Transverse colon (tissue), 4 donors: ENCODE data around the gene AUH. TPM values are rescaled to one million over a fixed set of nuclear protein-coding genes. Genes with fewer than 3 reads are reported as not detected.
"Not testable (repeated sequence)": the region's sequence is repeated elsewhere in the genome, so short reads cannot be mapped to it uniquely, and the experiment has no call there.

Source experiments
- DNase-seq: peaks from one replicate; pipeline ENCODE4 v3.0.0-alpha.2; 2019
- H3K27ac ChIP-seq, 4 donors: fragments of 200-600 bp; sonication (generic); 2 replicates each; pipeline ENCODE4 v1.5.1; 2016 to 2018; ENCODE audit warnings: inconsistent platforms in 4 of 4
- H3K27me3 ChIP-seq: fragments of 200-600 bp; sonication (generic); 2 replicates; pipeline ENCODE4 v1.5.1; 2017; ENCODE audit warnings: inconsistent platforms
- H3K36me3 ChIP-seq, 4 donors: fragments of 200-600 bp; sonication (generic); 2 replicates each; pipeline ENCODE4 v1.5.1; 2017 to 2019; ENCODE audit warnings: inconsistent platforms in 4 of 4
- H3K4me1 ChIP-seq, 4 donors: fragments of 200-600 bp; sonication (generic); 2 replicates each; pipeline ENCODE4 v1.5.1; 2017 to 2020; ENCODE audit warnings: inconsistent platforms in 4 of 4
- H3K4me3 ChIP-seq, 4 donors: fragments of 200-600 bp; sonication (generic); 1 replicate in 1 of 4; 2 replicates in 3 of 4; pipeline versions ENCODE4 v1.5.1 to v1.6.1; 2017 to 2019; ENCODE audit warnings: inconsistent platforms in 4 of 4
- H3K9me3 ChIP-seq, 2 donors: fragments of 200-600 bp; sonication (generic); 2 replicates each; pipeline ENCODE4 v1.5.1; 2017 to 2019; ENCODE audit warnings: inconsistent platforms in 2 of 2
- EP300 ChIP-seq: sonication (generic); formaldehyde crosslinking; IDR thresholded peaks from one replicate; pipeline ENCODE4 v1.6.1; 2017; ENCODE audit warnings: antibody characterized with exemption, low read depth
- POLR2A ChIP-seq: fragments of 450-650 bp; IDR thresholded peaks from one replicate; pipeline ENCODE4 v1.6.1; 2016; ENCODE audit warnings: antibody characterized with exemption, mild to moderate bottlenecking, moderate library complexity
- POLR2AphosphoS5 ChIP-seq, 3 donors: sonication (generic); formaldehyde crosslinking; IDR thresholded peaks; one replicate each; pipeline ENCODE4 v1.6.1; 2016; ENCODE audit warnings: antibody characterized with exemption in 3 of 3
- WGBS, 2 donors: methylation state at CpG; one replicate each; pipeline ENCODE4 v1.1.5; 2018; ENCODE audit warnings: low coverage in 1 of 2; 5-methylcytosine and 5-hydroxymethylcytosine counted together
- in situ Hi-C, 4 donors: fragments of 200-750 bp; cut with MboI; loops; one replicate each; pipeline versions ENCODE4 v1.15.0 to v1.15.1; 2017; ENCODE audit warnings: low sequenced_read_pairs in 3 of 4, low pct_ligation_motif_present in 1 of 4, low pct_unique_long_range_greater_than_20kb in 1 of 4
- intact Hi-C: fragments of 100-400 bp; cut with DNase I; formaldehyde crosslinking; loops from one replicate; pipeline ENCODE4 v1.15.1; 2023; ENCODE audit warnings: low total_unique reads
- total RNA-seq, 4 donors: library from RNA; depleted of rRNA; stranded (reverse); fragments of >200 nt; gene quantifications; one replicate each; pipeline ENCODE4 v1.1.0, GENCODE V29; 2016
- TF ChIP-seq, protein P1 (sequence below), 5 experiments: fragments of 200-600 bp in 3 of 5; fragments of 450-650 bp in 2 of 5; sonication (generic) in 3 of 5; IDR thresholded peaks; 1 replicate in 2 of 5; 2 replicates in 3 of 5; pipeline ENCODE4 v1.5.1; 2016 to 2017; ENCODE audit warnings: antibody characterized with exemption in 5 of 5, inconsistent platforms in 3 of 5, mild to moderate bottlenecking in 2 of 5, moderate library complexity in 1 of 5

Gene AUH
- total RNA-seq, 4 donors from 2014 or later = 55.0 to 136 (median 83.8) TPM

DNA sequence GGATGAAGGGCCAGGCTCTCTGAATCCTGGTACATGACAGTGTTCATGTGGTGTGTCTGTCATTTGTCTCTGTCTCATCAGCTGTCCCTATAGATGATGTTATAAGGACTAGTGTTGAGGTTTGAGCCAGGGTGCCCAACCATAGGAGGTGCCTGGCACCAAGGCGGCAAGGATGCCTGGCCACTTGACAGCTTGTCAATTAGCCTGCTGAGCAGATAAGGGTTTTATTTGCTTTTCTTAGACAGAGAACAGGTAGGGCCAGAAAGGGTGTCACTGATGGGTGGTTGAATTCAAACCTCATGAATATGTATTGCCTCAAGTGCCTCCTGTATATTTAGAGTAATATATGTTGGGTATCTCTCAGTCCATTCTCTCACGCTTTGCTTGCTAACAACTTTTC is 30.1 kb upstream of the AUH start:
- H3K36me3 ChIP-seq = no peaks in the 10 kb centered on the region
- no peak overlapping the region for H3K27ac ChIP-seq
- no peaks in the 10 kb centered on the region for H3K27me3 ChIP-seq
- in situ Hi-C loops = no loop called here
- no peaks in the 10 kb centered on the region for H3K9me3 ChIP-seq
- WGBS, 2 donors = 82 to 100% methylated on average over 1 to 2 of the region's 2 CpGs
- intact Hi-C loops = no loop called here
- no peaks in the 10 kb centered on the region for H3K4me1 ChIP-seq
- TF ChIP-seq POLR2A = no peak
- no peak for TF ChIP-seq POLR2AphosphoS5 (IDR thresholded peaks at IDR 0.05)
- TF ChIP-seq, protein P1, sequence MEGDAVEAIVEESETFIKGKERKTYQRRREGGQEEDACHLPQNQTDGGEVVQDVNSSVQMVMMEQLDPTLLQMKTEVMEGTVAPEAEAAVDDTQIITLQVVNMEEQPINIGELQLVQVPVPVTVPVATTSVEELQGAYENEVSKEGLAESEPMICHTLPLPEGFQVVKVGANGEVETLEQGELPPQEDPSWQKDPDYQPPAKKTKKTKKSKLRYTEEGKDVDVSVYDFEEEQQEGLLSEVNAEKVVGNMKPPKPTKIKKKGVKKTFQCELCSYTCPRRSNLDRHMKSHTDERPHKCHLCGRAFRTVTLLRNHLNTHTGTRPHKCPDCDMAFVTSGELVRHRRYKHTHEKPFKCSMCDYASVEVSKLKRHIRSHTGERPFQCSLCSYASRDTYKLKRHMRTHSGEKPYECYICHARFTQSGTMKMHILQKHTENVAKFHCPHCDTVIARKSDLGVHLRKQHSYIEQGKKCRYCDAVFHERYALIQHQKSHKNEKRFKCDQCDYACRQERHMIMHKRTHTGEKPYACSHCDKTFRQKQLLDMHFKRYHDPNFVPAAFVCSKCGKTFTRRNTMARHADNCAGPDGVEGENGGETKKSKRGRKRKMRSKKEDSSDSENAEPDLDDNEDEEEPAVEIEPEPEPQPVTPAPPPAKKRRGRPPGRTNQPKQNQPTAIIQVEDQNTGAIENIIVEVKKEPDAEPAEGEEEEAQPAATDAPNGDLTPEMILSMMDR (IDR thresholded peaks at IDR 0.05) = no peak
- TF ChIP-seq EP300 = no peak
- no peak for DNase-seq
- H3K4me3 ChIP-seq = no peak overlapping the region

DNA sequence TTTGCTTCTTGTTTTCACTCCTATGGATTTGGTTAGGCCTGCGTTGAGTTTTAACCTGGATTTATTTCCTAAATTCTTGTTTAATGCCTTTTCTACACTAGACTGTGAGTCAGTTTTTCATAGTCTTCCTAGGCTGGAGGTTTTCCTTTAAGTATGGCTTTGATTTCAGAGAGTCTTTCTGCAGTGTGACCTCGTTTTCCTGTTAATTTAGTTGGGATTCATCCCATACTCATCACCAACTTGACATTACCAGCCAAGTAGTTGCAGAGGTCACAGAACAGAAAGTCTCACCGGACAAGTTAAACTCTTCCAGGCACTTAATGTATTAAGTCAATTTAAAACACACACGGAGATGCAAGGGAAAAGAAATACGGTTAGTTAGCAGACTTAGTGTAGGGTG is 29.7 kb upstream of the AUH start:
- Histone ChIP-seq H3K36me3 (no peaks in the 10 kb centered on the region), H3K27me3 (no peaks in the 10 kb centered on the region), H3K27ac (no peak overlapping the region), H3K9me3 (no peaks in the 10 kb centered on the region), H3K4me3 (no peak overlapping the region), H3K4me1 (no peaks in the 10 kb centered on the region)
- intact Hi-C loops = no loop called here
- no peak for DNase-seq
- TF ChIP-seq POLR2A (no peak), POLR2AphosphoS5 (IDR thresholded peaks at IDR 0.05) (no peak), EP300 (no peak)
- TF ChIP-seq, protein P1 (IDR thresholded peaks at IDR 0.05) = no peak
- 45 to 65% methylated on average over 4 to 5 of the region's 5 CpGs for WGBS, 2 donors
- in situ Hi-C loops = no loop called here

DNA sequence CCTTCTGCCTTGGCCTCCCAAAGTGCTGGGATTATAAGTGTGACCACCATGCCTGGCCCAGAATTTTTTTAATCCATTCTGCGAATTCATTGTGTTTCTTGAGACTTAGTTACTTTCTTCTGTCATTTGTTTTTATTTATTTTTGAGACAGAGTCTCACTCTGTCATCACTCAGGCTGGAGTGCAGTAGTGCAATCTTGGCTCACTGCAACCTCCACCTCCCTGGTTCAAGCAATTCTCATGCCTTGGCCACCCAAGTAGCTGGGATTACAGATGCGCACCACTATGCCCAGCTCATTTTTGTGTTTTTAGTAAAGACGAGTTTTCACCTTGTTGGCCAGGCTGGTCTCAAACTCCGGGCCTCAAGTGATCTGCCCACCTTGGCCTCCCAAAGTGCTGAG is 28.0 kb upstream of the AUH start:
- in situ Hi-C loops, H3K27ac ChIP-seq, H3K4me1 ChIP-seq, H3K4me3 ChIP-seq, H3K27me3 ChIP-seq, H3K9me3 ChIP-seq, H3K36me3 ChIP-seq, intact Hi-C loops, DNase-seq: not testable (repeated sequence)
- WGBS, 2 donors = 90 to 96% methylated on average over 2 to 4 of the region's 4 CpGs

DNA sequence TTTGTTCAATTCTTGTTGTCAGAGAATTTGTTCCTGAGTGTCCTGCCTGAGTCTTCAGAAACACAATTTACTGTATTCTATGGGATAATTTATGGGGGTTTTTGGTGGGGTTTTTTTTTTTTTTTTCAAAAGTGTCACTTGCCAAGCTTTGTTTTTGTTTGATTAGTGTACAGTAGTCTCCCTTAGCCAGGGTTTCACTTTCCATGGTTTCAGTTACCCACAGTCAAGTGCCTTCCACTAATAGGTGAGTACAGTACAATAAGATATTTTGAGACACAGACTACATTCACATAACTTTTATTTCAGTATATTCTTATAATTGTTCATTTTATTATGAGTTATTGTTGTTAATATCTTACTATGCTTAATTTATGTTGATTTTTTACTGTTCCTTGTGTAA is 25.0 kb upstream of the AUH start:
- Histone ChIP-seq H3K4me3 (no peak overlapping the region), H3K36me3 (no peaks in the 10 kb centered on the region), H3K27ac (no peak overlapping the region), H3K4me1 (no peaks in the 10 kb centered on the region), H3K27me3 (no peaks in the 10 kb centered on the region), H3K9me3 (no peaks in the 10 kb centered on the region)
- no peak for DNase-seq
- TF ChIP-seq POLR2AphosphoS5 (IDR thresholded peaks at IDR 0.05) (no peak), POLR2A (no peak), EP300 (no peak)
- TF ChIP-seq, protein P1 (IDR thresholded peaks at IDR 0.05) = no peak
- in situ Hi-C loops (no loop called here), intact Hi-C loops (no loop called here)

DNA sequence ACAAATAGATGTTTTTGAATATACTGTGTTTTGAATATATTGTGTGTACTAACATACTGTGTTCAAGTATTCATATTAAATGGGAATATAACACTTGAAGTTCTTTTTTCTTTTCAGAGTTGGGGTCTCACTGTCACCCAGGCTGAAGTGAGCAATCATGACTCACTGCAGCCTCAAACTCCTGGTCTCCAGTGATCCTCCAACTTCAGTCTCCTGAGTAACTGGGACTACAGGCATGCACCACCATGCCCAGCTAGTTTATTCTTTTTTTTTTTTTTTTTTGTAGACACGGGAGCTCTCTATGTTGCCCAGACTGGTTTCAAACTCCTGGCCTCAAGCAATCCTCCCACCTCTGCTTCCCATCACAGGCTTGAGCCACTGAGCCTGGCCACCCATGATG is 23.2 kb upstream of the AUH start:
- WGBS, 2 donors = 67 to 90% methylated on average over 1 of the region's 1 CpG
- Histone ChIP-seq H3K36me3 (no peaks in the 10 kb centered on the region), H3K27me3 (no peaks in the 10 kb centered on the region), H3K4me1 (no peaks in the 10 kb centered on the region), H3K4me3 (no peak overlapping the region), H3K27ac (no peak overlapping the region), H3K9me3 (no peaks in the 10 kb centered on the region)
- TF ChIP-seq POLR2AphosphoS5 (IDR thresholded peaks at IDR 0.05) (no peak), EP300 (no peak), POLR2A (no peak)
- TF ChIP-seq, protein P1 (IDR thresholded peaks at IDR 0.05) = no peak
- no peak for DNase-seq
- in situ Hi-C loops (no loop called here), intact Hi-C loops (no loop called here)
